ENCODE data around the gene MRE11. TPM values are rescaled to one million over a fixed set of nuclear protein-coding genes. Genes with fewer than 3 reads are reported as not detected.

The MRE11 gene
- total RNA-seq, 3 donors from 2014 or later = 15.3 to 18.0 (median 16.9) TPM

DNA sequence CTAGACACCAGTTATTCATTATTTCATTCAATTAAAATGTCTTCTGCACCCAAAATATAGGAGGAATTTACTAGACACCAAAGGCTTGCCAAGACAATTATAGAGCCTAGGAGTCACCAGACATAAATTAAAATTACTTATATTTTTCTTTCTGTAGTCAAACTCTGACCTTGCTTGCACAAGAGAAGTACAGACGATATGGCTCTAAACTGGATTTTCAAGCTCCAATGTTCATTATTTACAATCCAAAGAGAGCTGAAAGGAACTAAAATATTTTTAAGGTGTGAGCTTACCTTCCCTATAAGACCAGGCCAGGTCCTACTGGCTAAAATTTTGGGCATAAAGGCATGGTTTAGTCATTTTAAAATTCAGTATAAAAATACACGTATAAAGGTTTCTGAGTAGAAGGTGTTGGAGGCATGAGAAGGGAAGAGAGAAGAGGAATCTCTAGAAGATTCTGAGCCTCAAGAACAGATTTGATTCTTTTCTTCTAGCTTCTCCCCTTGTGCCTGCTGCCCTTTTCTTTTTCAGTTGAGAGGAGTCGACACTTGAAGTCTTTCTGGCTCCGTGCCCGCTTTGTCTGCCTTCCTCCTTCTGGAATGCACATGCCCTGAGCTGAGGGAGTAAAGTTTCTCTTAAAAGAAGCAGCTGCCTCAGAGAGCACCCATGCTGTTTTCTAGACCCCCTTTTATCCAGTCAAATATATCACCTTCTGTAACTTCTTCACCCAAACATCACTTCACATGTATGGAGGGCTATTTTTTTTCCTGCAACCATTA lies 32.1 kb upstream of the MRE11 start:
- TF ChIP-seq, protein P1, sequence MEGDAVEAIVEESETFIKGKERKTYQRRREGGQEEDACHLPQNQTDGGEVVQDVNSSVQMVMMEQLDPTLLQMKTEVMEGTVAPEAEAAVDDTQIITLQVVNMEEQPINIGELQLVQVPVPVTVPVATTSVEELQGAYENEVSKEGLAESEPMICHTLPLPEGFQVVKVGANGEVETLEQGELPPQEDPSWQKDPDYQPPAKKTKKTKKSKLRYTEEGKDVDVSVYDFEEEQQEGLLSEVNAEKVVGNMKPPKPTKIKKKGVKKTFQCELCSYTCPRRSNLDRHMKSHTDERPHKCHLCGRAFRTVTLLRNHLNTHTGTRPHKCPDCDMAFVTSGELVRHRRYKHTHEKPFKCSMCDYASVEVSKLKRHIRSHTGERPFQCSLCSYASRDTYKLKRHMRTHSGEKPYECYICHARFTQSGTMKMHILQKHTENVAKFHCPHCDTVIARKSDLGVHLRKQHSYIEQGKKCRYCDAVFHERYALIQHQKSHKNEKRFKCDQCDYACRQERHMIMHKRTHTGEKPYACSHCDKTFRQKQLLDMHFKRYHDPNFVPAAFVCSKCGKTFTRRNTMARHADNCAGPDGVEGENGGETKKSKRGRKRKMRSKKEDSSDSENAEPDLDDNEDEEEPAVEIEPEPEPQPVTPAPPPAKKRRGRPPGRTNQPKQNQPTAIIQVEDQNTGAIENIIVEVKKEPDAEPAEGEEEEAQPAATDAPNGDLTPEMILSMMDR (IDR thresholded peaks at IDR 0.05) = no peak
- ATAC-seq (peak; percentile 73), DNase-seq (peak; percentile 81 to 92 (median 84))
- H3K36me3 ChIP-seq (ENCODE audit: low read depth) = no peaks in the 10 kb centered on the region
- intact Hi-C loops (cut with DNase I, micrococcal nuclease) = loop anchor here in 1 of 2 donors (10.0 kb wide), 1 partner anchor 369 kb away; no protein-coding TSS in a partner anchor
- no peaks in the 10 kb centered on the region for H3K9me3 ChIP-seq
- H3K4me3 ChIP-seq = no peak overlapping the region
- peaks cover 3% of the 10 kb centered on the region for H3K4me1 ChIP-seq (ENCODE audit: low read depth)

DNA sequence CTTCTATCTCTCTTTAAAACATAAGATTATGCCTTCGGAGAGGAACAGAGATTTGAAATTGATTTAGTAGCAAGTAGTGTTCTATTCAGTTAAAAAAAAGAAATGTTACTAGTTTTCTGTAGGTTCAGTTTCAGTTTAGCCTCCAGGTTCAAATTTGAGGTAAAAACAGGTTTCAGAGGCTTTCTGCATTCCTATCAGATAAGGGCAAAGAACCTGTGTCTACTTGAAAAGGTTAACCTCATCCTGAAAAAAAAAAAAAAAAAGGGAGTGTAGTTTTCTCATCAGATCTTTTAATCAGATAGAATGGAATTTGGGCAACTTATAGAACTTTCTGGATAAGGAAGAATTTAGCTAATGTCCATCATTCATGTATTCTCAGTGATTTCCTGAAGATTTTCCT lies 30.7 kb upstream of the MRE11 start:
- intact Hi-C loops (cut with DNase I, micrococcal nuclease) = loop anchor here (5.0 to 10.0 kb wide), 2 partner anchors 78 to 370 kb away; no protein-coding TSS in a partner anchor
- peaks cover 3% of the 10 kb centered on the region for H3K4me1 ChIP-seq (ENCODE audit: low read depth)
- ATAC-seq = no peak

DNA sequence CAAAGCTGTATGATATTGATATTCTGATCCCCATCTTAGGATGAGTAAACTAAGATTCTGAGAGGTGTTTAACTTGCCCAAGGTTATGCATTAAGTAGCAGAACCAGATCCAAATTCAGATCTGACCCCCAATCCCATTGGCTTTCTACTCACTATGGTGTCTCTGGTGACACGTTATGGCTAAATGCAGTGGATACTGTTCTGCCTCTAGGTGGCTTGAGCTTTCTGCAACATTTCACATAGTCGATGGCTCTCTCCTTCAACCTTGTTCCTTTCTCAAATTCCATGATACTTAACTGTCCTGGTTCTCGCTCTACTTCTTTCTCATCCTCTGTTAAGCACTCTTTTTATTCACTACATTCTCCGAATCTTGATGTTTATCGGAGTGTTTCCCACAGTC lies 28.0 kb upstream of the MRE11 start:
- DNase-seq (no peak), ATAC-seq (peak; percentile 84)
- TF ChIP-seq, protein P1 (IDR thresholded peaks at IDR 0.05) = peak; percentile 24
- H3K36me3 ChIP-seq (ENCODE audit: low read depth) = no peaks in the 10 kb centered on the region
- H3K4me3 ChIP-seq = no peak overlapping the region
- intact Hi-C loops (cut with DNase I, micrococcal nuclease) = loop anchor here (5.0 to 10.0 kb wide), 2 partner anchors 81 to 373 kb away; no protein-coding TSS in a partner anchor
- no peaks in the 10 kb centered on the region for H3K9me3 ChIP-seq
- H3K4me1 ChIP-seq (ENCODE audit: low read depth) = peaks cover 3% of the 10 kb centered on the region

More for the DNA sequence above, 30.7 kb upstream of the MRE11 start:
- TF ChIP-seq, protein P1 (IDR thresholded peaks at IDR 0.05) = no peak
- Histone ChIP-seq H3K36me3 (ENCODE audit: low read depth) (no peaks in the 10 kb centered on the region), H3K9me3 (no peaks in the 10 kb centered on the region), H3K4me3 (no peak overlapping the region)
- no peak for DNase-seq

DNA sequence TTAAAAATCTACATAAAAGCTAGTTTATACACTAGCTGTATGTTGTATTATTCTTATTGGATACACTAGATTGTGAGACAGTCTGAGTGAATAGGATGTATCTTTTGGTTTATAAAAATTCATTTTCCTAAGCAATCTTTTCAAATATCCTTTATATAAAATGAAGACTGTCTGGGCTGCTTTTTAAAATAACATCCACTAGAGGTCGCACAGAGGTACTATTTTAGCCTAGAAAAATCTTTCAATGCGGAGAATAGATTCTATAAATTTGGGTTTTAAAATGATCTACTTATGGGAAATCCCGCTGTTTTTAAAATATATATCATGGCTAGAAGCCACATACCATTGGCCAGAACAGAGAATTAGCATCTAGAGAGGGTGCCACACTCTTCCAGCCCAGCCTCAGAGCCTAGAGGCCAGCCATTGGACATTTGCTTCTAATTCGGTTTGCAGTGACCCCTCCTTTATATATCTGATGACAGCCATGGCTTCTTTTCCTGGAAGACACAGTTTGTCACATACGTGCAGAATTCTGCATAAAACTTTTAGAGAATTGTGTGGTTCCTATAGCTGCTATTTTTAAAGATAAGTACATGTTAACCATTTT lies 25.9 kb upstream of the MRE11 start:
- ATAC-seq (peak; percentile 54), DNase-seq (peak in 1 of 3 donors; percentile 58)
- TF ChIP-seq, protein P1 (IDR thresholded peaks at IDR 0.05) = peak; percentile 14
- Histone ChIP-seq H3K4me1 (ENCODE audit: low read depth) (no peaks in the 10 kb centered on the region), H3K36me3 (ENCODE audit: low read depth) (no peaks in the 10 kb centered on the region), H3K4me3 (no peak overlapping the region), H3K9me3 (no peaks in the 10 kb centered on the region)
- intact Hi-C loops (cut with DNase I, micrococcal nuclease) = loop anchor here (5.0 to 10.0 kb wide), 2 partner anchors 83 to 375 kb away; no protein-coding TSS in a partner anchor

DNA sequence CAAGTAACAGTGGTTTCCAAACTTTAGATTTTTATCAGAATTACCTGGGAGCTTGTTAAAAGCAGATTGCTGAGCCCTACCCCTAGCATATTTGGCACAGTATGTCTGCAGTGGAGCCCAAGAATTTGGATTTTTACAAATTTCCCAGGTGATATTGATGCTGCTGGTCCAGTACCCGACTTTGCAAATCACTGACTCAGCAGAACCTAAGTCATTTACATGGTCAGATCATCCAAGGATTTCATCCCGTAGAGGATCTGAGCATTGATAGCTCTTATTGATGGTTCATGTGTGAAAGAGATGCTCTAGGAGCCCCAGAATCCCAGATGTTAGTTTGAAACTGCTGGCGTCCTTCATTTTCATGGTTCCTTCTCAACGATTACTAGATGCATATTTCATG lies 24.7 kb upstream of the MRE11 start:
- DNase-seq (no peak), ATAC-seq (no peak)
- TF ChIP-seq, protein P1 (IDR thresholded peaks at IDR 0.05) = no peak
- Histone ChIP-seq H3K4me3 (no peak overlapping the region), H3K36me3 (ENCODE audit: low read depth) (no peaks in the 10 kb centered on the region), H3K4me1 (ENCODE audit: low read depth) (peaks cover 1% of the 10 kb centered on the region), H3K9me3 (no peaks in the 10 kb centered on the region)
- intact Hi-C loops (cut with DNase I, micrococcal nuclease) = no loop called here

Data from mucosa of descending colon (tissue), 3 donors.